GM19324 (cell line): ENCODE data around the gene VIL1.

Source experiments
- ATAC-seq: cut with Tn5 transposase; IDR thresholded peaks from one replicate; pipeline ENCODE4 v1.9.1; 2021; ENCODE audit warnings: mild to moderate bottlenecking, moderate library complexity; ENCODE audit not compliant: unreplicated experiment, low FRiP score

The VIL1 gene

DNA sequence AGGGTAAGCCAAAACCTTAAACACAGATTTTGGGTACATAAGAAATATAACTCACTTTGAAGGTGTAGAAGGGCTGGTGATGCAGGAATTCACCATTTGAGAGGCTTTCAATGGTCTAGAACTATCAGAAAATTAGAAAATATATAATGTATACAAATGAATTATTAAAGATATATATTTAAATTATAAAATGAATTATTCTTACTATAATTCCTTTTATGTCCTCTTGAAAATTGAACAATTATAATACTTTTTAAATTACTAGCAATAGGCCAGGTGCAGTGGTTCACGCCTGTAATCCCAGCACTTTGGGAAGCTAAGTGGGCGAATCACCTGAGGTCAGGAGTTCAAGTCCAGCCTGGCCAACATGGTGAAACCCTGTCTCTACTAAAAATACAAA, 60.7 kb downstream of the VIL1 start:
- no peak for ATAC-seq

DNA sequence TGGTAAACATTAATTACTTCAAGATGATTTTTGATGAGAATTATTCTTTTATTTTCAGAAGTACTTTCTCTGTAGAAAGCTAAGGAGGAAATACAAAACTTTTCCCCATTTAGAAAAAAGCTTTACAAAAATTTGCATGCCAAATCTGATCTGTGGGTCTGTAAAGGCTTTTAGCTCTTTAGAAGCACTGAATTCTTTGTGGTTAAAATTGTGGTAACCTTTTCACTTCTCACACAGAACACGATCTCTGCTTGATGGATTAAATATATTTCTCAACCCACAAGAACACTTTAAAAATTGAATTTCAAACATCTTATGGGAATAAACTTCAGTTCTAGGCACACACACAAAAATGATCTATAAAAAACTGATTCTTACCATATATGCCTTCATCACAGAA, 63.7 kb downstream of the VIL1 start:
- no peak for ATAC-seq

DNA sequence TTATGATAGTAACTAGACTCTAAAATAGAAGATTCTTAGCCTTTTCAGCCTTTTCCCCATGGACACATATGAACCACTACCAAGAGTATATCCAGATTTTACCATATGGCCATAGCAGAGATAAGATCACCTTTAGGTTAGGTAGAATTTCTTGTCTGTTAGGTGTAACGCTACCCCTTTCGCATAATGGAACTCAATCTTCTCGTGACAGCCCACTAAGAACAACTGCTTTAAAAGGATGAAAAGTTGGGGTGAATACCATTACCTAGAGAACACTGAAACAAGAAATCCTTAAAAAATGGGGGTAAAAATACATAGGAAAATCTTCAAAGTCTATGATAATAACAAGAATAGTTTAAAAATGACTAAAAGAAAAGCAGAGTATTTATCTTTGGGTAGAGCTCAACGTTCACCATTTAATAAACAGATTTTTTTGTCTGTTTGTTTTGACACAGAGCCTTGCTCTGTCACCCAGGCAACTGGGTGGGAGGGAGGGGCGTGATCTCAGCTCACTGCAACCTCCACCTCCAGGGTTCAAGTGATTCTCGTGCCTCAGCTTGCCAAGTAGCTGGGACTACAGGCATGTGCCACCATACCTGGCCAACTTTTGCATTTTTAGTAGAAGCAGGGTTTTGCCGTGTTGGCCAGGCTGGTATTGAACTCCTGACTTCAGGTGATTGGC, 67.2 kb downstream of the VIL1 start:
- no peak for ATAC-seq

DNA sequence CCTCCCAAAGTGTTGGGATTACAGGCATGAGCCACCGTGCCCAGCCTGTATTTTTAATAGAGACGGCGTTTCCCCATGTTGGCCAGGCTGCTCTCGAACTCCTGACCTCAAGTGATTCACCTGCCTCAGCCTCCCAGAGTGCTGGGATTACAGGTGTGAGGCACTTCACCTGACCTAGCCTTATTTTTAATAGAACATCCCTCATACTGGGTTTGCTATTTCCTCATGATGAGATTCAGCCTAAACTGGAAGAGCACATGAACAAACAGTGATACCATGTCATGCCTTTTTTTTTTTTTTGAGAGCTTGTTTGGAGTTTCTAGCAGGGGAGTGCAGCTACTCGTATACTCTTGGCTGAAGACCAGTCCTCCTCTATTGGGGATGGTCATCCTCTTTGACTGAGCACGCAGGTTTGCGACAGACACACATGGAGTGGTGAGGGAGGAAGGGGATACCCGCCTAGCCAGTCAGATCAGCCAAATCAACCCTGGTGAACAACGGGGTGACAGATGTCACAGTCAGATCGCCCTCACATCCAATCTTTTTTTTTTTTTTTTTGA, 81.7 kb downstream of the VIL1 start:
- no peak for ATAC-seq

DNA sequence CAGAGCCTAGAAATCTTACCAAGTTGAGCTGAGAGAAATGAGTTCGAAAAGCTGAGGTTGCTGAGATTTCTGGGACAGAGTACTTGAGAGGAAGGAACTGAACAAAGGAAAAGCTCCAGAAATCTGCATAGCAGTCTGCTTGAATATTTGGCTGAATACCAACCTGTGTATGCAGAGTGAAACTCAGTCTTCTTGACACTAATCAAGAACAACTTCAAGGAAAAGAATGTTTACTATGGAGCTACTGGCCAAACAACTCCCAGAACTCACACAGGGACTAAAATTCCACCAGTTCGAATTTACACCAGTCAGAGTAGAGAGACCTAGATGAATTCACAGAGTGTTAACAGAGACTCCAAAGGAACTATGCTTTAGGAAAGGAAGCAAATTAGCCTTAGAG, 82.7 kb downstream of the VIL1 start:
- no peak for ATAC-seq
